SU-DHL-6 (cell line): Measurements from ENCODE around the gene TREX2.

Experiments used
- H2AFZ ChIP-seq: fragments of 200-600 bp; sonication (generic); 2 replicates; pipeline ENCODE4 v1.6.1; 2014; ENCODE audit warnings: low read depth, mild to moderate bottlenecking, moderate library complexity, mixed read lengths, antibody characterized with exemption, low read length; ENCODE audit not compliant: severe bottlenecking
- H3F3A ChIP-seq: fragments of 200-600 bp; shearing (Covaris generic); 2 replicates; pipeline ENCODE4 v1.6.0; 2016; ENCODE audit warnings: antibody characterized with exemption, mild to moderate bottlenecking; ENCODE audit not compliant: insufficient read depth
- H3K27ac ChIP-seq: fragments of 200-600 bp; sonication (generic); 2 replicates; pipeline ENCODE4 v1.5.1; 2016; ENCODE audit warnings: low read depth, mild to moderate bottlenecking, low read length, moderate library complexity, mixed read lengths
- H3K27me3 ChIP-seq: fragments of 200-600 bp; sonication (generic), shearing (Covaris generic); 2 replicates; pipeline ENCODE4 v1.6.0; 2014; ENCODE audit warnings: mild to moderate bottlenecking, low read length
- H3K36me3 ChIP-seq: fragments of 200-600 bp; sonication (generic); 2 replicates; pipeline ENCODE4 v1.6.1; 2014; ENCODE audit warnings: mild to moderate bottlenecking, low read length, mixed read lengths
- H3K4me2 ChIP-seq: fragments of 300-600, 200-600 bp; shearing (Covaris generic), sonication (generic); 2 replicates; pipeline ENCODE4 v1.6.0; 2014; ENCODE audit warnings: low read length, low read depth, mild to moderate bottlenecking; ENCODE audit not compliant: poor library complexity, severe bottlenecking
- H3K4me3 ChIP-seq: fragments of 200-600 bp; sonication (generic); 2 replicates; pipeline ENCODE4 v1.5.1; 2014; ENCODE audit warnings: antibody characterized with exemption, low read length, mild to moderate bottlenecking, mixed read lengths; ENCODE audit not compliant: insufficient read depth, poor library complexity, severe bottlenecking
- H3K79me2 ChIP-seq: fragments of 200-600 bp; sonication (generic); 2 replicates; pipeline ENCODE4 v1.6.1; 2014; ENCODE audit warnings: mild to moderate bottlenecking, low read length, moderate library complexity; ENCODE audit not compliant: insufficient read depth
- H3K9ac ChIP-seq: fragments of 200-600 bp; sonication (generic); 2 replicates; pipeline ENCODE4 v1.7.0; 2014; ENCODE audit warnings: mild to moderate bottlenecking, low read length
- H3K9me2 ChIP-seq: fragments of 200-600 bp; sonication (generic); replicated peaks from 2 replicates; pipeline ENCODE4 v1.6.1; 2014; ENCODE audit warnings: low read length; ENCODE audit not compliant: insufficient read depth
- H3K9me3 ChIP-seq: fragments of 200-600 bp; sonication (generic); 2 replicates; pipeline ENCODE4 v1.6.1; 2014; ENCODE audit warnings: low read length, mixed read lengths; ENCODE audit not compliant: insufficient read depth
- H4K20me1 ChIP-seq: fragments of 200-600 bp; sonication (generic); 2 replicates; pipeline ENCODE4 v1.6.1; 2014; ENCODE audit warnings: low read depth, mild to moderate bottlenecking, antibody characterized with exemption, low read length, moderate library complexity, mixed read lengths
- CTCF ChIP-seq: fragments of 200-600 bp; sonication (generic); IDR thresholded peaks from one replicate; pipeline ENCODE4 v1.5.1; 2017; ENCODE audit warnings: antibody characterized with exemption, mild to moderate bottlenecking, low read length, moderate library complexity; ENCODE audit not compliant: insufficient read depth, poor library complexity, severe bottlenecking
- EZH2phosphoT487 ChIP-seq: fragments of 200-600 bp; sonication (generic), shearing (Covaris generic); conservative IDR thresholded peaks from 2 replicates; pipeline ENCODE4 v1.6.1; 2018; ENCODE audit warnings: mild to moderate bottlenecking, antibody characterized with exemption, low read length, moderate library complexity, mixed read lengths

Gene TREX2

GRCh38 chrX:153464116-153464515 lies 18.3 kb upstream of the TREX2 start:
- no peaks in the 10 kb centered on the region for H3K36me3 ChIP-seq
- H3K79me2 ChIP-seq = 0 out of 2 replicates have a peak, but pooled peaks cover 4% of the 10 kb centered on the region
- H4K20me1 ChIP-seq = no peaks in the 10 kb centered on the region
- no peak overlapping the region for H3K4me2 ChIP-seq
- H3K27ac ChIP-seq = no peak overlapping the region
- no peak overlapping the region for H3K4me3 ChIP-seq
- H2AFZ ChIP-seq = no peak overlapping the region
- H3K9ac ChIP-seq = no peak overlapping the region
- H3K9me2 ChIP-seq = no peaks in the 10 kb centered on the region
- TF ChIP-seq CTCF = no peak
- TF ChIP-seq EZH2phosphoT487 = no peak
- no peaks in the 10 kb centered on the region for H3K9me3 ChIP-seq
- no peaks in the 10 kb centered on the region for H3F3A ChIP-seq
- H3K27me3 ChIP-seq = no peaks in the 10 kb centered on the region

DNA sequence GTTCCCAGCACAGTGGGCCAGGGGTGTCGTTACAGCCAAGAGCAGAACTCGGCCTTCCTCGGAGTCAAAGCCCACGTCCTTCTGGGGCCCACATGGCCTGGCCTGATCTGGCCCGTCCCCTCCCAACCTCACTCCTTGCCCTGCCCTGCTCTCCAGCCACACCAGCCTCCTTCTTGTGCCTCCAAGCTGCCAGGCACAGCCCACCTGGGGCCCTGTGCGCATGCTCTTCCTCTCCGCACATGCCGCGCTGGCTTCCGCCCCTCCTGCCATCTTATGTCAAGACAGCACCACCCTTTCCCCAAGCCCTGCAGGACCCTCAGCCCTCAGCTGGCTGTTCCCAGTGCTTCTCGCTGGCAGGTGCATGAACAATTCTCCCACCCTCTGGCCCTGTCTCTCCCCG lies 17.7 kb upstream of the TREX2 start:
- no peak overlapping the region for H3K27ac ChIP-seq
- H2AFZ ChIP-seq = no peak overlapping the region
- no peaks in the 10 kb centered on the region for H3K9me2 ChIP-seq
- H3K4me2 ChIP-seq = no peak overlapping the region
- H3K9me3 ChIP-seq = no peaks in the 10 kb centered on the region
- no peaks in the 10 kb centered on the region for H3F3A ChIP-seq
- H4K20me1 ChIP-seq = no peaks in the 10 kb centered on the region
- H3K27me3 ChIP-seq = no peaks in the 10 kb centered on the region
- no peaks in the 10 kb centered on the region for H3K36me3 ChIP-seq
- H3K9ac ChIP-seq = no peak overlapping the region
- no peak overlapping the region for H3K4me3 ChIP-seq
- H3K79me2 ChIP-seq = no peaks in the 10 kb centered on the region
- TF ChIP-seq CTCF (no peak), EZH2phosphoT487 (no peak)

- no peaks in the 10 kb centered on the region for H4K20me1 ChIP-seq
- no peaks in the 10 kb centered on the region for H3K27me3 ChIP-seq
- H3K27ac ChIP-seq = no peak overlapping the region
- H3K9me2 ChIP-seq = no peaks in the 10 kb centered on the region
- H3K36me3 ChIP-seq = no peaks in the 10 kb centered on the region
- H3K79me2 ChIP-seq = no peaks in the 10 kb centered on the region
- no peaks in the 10 kb centered on the region for H3F3A ChIP-seq
- H3K4me2 ChIP-seq = no peak overlapping the region
- TF ChIP-seq EZH2phosphoT487 (no peak), CTCF (no peak)
- no peaks in the 10 kb centered on the region for H3K9me3 ChIP-seq
- no peak overlapping the region for H3K4me3 ChIP-seq
- no peak overlapping the region for H3K9ac ChIP-seq
- H2AFZ ChIP-seq = no peak overlapping the region
Observed at GRCh38 chrX:153463031-153463430, 17.2 kb upstream of the TREX2 start.

DNA sequence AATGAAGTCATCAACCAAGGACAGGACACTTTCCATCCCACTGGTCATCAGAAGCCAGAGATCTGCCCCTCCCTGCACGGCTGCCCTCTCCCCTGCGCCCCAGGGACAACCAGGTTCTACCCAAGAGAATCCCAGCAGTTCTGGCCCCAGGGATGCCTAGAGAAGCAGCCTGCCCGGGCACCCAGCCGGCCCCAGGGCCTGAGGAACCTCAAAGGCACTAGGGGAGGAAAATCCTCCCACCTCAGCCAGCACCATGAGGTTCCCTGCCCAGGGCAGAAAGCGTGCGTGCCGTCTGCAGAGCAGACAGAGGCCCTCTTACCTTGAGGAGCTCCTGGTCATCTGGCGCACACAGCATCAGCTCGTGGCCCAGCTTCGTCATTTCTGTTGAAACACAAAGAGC lies 16.4 kb upstream of the TREX2 start:
- Histone ChIP-seq H3K9me2 (no peaks in the 10 kb centered on the region), H3K27ac (no peak overlapping the region), H3K36me3 (no peaks in the 10 kb centered on the region), H3K9ac (no peak overlapping the region), H3K79me2 (no peaks in the 10 kb centered on the region), H4K20me1 (no peaks in the 10 kb centered on the region), H3K4me2 (no peak overlapping the region), H3K27me3 (no peaks in the 10 kb centered on the region), H3K4me3 (no peak overlapping the region), H3K9me3 (no peaks in the 10 kb centered on the region), H3F3A (no peaks in the 10 kb centered on the region), H2AFZ (no peak overlapping the region)
- TF ChIP-seq CTCF (no peak), EZH2phosphoT487 (no peak)
